8988T (cell line): ENCODE data around the gene SHISA4.

ENCODE experiments used
- DNase-seq: peaks from one replicate; pipeline ENCODE4 v3.0.0; 2011

Gene SHISA4

DNA sequence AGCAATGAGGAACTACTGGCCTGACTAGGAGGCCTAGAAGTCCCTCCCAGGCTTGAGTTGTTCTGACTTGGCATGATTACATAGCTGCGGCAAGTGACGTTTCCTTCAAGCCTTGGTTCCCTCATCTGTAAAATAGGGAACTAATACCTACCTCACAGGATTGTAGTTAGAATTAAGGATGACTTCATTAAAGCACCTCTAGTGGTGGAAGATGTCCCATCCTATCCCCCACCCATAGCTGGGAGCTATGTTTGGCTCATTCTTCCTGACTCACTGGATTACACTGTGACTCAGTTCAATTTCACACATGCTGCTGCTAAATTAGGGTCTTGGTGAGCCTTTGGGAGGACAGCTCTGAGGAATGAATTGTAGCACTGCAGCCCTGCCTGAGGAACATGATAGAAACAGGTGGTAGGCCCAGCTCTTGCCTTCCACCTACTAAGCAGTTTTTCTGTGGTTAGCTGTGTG lies 6.0 kb upstream of the SHISA4 start:
- no peak for DNase-seq

DNA sequence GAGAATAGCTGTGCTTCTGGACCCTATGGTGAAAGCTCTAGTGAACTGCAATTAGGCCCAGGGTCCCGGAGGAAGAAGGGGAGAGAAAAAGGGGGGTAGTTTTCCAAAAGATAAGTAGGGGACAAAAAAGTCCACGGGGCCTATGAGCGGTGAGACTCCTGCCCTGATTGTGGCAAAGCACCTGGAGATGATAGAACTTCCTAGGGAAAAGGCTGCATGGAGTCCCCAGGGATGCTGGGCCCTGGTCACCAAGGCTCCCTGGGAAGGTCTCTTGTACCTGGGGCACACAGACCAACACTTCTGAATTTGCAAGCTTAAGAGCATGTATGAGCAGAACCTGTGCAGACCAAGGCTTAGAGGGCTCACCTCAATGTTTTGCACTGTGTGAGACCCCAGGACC lies 5.4 kb upstream of the SHISA4 start:
- DNase-seq: no peak

DNA sequence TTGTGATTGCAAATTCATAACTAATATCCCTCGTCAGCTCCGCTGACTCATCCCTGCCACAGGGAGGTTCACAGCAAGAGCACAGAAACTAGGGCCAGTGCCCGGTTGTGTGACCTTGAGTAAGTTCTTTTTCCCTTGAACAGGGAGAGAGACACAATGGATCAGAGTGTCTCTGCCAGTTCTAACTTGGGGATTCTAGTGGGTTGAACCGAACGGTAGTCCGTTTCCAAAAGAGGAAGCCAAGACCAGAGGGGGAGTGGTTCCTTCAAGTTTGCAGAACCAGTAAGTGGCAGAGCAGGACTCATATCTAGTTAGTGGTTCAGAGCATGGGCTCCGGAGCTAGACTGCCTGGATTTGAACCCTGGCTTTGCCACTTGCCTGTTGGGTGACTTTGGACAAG lies 4.9 kb upstream of the SHISA4 start:
- no peak for DNase-seq

DNA sequence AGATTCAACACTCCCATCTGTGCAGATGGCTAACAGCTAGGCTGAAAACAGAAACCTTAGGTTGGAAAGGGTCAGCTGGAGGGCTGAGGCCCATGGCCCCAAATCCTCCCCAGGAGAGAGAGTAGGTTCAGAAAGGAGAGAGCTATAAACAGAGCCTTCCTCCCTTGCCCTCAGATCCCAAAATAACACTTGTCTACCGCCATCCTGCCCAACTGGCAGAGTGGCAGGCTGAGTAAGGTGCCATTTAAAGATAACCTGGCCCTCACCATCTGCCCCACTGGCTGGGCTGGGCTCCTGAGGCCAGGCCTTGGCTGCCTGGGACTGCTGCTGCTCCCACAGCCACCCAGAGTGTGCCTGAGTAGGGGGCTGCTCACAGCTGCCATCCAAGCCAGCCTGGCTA lies 4.3 kb upstream of the SHISA4 start:
- no peak for DNase-seq

DNA sequence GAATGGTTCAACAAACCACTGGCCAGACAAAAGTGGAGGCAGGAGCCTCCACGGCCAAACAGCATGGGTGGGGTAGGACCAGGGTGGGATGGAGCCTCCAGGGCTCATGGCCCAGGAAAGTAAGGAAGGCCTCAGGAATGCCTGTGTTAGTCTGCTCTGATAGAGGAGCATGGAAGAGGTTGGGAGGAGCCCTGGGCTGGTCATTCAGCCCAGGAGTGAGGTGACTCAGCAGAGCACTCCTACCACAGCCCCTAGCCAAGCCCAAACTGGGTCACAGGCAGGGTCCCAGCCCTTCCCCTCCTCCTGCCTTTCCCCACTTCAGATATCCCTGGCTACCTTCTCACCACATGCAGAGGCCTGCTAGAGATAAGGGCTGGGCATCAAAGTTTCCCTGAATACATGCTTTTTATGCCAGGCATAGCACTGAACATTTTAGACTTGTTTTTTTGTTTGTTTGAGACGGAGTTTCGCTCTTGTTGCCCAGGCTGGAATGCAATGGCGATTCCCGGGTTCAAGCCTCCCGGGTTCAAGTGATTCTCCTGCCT lies 3.1 kb upstream of the SHISA4 start:
- no peak for DNase-seq

DNA sequence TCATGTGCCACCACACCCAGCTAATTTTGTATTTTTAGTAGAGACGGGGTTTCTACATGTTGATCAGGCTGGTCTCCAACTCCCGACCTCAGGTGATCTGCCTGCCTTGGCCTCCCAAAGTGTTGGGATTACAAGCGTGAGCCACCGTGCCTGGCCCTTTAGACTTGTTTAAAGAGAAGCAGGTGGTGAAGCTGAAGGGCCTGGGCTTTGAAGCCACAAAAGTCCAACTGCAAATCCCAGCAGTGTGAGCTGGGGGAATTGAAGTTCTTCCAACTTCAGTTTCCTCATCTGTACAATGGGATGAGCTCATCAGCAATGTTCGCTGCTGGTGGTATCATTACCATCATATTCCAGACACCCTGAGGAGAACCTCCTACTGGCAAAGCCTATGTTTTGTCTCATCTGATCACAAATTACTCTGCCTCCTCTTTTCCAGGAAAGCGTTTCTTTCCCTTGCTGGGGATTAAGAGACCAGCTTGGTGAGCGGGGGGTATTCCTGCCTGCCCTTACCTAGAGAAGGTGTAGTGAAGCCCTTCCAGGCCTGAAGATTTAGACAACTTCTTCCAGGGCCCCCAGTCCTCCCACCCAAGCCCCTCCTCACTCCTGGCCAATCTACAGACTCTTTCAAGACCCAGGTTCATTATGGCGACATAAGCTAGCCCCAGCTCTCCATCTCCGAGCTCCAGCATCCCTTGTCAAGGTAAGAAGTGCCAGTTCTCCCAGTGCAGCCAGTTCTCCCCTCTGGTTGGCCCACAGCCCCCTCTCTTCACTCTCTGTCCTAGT lies 2.4 kb upstream of the SHISA4 start:
- DNase-seq: no peak

DNA sequence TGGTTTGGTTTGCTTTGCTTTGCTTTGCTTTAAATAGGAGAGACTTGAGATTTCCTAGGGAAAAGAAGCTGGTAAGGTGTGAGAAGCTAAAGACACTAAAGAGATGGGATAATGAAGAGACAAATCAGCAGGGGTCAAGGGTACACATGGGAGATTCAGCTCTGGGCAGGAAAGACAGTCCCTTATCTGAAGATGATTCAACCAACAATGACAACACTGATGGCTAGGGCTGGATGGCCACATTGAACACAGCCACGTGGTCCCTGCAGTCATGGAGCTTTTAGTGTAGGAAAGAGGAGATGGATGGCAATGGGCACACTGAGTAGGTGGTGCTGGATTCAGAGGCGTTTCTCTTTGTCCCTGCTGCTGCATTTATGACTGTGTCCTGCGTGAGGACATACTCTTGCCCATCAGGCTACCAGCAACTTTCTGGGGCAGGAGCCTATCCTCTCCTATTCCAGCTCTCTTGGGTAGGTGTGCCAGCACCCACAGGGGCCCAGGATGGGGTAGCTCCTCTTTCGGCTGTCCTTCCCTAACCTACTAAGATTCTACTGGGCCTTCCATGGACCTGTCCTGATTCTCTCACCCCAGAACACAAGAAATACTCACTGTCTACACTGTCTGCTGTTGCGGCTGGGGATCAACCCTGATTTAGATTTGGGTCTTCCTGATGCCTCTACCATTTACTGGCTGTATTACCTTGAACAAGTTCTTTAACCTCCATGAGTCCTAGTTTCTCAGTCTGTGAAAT lies 1.4 kb upstream of the SHISA4 start:
- no peak for DNase-seq

DNA sequence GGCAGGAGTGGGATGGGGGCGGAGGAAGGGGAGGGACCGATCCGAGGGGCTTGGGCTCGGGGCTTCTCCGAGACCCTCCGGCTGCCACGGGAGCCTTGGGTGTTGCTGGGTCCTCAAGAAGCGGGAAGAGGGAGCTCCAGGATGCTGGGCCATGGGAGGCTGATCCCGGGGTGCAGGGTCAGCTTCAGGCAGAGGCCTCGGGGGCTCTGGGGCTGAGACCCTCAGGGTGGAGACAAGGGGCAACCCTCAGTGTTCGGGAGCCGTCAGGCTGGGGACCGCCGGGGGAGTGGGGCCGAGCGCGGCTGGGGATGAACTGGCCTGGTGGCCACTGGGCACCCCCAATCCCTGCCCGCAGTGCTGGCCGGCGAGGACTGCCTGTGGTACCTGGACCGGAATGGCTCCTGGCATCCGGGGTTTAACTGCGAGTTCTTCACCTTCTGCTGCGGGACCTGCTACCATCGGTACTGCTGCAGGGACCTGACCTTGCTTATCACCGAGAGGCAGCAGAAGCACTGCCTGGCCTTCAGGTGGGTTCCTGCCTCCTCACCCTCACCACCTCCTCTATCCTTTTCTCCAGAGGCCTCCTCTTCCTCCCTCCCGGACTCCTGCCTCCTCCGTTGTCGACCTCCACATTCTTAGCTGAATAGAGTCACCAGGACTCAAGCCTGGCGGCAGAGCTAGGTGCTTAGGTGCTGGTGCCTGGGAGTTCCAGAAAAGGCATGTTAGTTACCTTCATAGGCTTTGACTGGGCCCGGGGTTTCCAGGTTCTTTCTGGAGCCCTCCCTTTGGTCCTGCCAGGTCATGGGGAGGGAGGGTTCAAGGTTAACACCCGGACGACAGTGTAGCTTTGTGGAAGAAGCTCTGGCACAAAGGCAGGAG lies 631 bp downstream of the SHISA4 start:
- DNase-seq: no peak

DNA sequence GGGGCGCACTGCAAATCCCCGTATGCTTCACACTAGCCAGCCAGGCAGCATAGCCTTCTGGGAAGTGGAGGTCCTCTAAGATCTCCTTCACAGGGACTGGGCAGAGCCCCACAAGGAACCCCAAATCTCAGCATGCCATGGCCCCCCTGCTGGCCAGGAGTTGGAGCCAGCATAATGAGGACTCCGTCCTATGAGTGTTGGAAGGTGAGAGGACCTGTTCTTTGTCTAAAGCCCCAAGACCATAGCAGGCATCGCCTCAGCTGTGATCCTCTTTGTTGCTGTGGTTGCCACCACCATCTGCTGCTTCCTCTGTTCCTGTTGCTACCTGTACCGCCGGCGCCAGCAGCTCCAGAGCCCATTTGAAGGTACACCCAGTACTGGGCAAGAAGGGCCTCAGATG lies 1.5 kb downstream of the SHISA4 start:
- DNase-seq: no peak

DNA sequence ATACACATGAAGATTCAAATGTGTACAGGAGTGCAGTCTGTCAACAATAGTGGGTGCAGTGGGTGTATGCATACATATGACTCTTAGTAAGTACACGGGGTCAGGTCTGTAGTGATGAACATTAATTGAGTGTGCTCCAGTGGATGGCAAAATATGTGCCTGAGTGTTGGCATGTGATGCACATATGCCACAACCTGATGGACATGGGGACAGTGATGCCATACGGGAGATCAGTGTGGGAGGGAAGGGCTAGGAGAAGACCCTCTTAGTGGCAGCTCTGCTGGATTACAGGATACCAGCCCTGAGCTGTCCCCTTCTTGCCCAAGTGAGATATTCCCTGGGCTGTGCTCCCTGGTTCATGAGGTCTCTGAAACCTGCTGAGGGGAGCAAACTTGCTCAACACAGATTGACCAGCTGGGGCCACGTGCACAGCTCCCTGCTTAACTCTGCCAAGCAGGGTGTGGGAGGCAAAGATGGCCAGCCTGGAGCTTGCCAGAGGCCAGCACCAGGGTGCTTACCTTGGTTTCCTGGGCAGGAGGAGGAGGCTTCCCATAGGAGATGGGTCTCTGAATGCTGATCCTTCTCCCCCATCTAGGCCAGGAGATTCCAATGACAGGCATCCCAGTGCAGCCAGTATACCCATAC lies 2.2 kb downstream of the SHISA4 start:
- no peak for DNase-seq

DNA sequence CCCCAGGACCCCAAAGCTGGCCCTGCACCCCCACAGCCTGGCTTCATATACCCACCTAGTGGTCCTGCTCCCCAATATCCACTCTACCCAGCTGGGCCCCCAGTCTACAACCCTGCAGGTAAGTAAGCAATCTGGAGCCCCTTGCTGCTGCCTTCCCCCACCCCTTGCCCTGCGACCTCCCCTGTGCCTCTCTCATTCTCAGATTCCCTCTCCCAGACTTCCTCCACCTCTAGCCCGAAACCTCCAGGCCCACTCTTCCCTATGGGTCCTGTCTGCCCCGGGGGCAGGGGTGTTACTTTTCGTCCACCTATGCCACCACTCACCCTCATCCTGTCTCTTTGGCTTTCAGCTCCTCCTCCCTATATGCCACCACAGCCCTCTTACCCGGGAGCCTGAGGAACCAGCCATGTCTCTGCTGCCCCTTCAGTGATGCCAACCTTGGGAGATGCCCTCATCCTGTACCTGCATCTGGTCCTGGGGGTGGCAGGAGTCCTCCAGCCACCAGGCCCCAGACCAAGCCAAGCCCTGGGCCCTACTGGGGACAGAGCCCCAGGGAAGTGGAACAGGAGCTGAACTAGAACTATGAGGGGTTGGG lies 2.9 kb downstream of the SHISA4 start:
- no peak for DNase-seq

DNA sequence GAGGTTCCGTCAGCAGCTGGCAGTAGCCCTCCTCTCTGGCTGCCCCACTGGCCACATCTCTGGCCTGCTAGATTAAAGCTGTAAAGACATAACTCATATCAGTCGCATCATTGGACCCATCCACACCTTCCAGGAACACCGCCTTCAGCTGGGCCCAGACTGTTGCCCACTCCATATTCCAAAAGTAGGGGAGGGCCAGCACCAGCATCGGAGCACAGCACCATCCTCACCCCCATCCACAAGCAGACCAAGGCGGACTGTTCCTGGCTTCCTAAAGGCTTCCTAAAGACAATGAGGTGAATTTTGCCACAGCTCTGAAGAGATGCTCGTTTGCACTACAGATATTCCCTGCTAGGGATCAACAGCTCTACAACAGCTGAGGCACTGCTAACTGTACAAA lies 3.5 kb downstream of the SHISA4 start:
- DNase-seq: no peak

DNA sequence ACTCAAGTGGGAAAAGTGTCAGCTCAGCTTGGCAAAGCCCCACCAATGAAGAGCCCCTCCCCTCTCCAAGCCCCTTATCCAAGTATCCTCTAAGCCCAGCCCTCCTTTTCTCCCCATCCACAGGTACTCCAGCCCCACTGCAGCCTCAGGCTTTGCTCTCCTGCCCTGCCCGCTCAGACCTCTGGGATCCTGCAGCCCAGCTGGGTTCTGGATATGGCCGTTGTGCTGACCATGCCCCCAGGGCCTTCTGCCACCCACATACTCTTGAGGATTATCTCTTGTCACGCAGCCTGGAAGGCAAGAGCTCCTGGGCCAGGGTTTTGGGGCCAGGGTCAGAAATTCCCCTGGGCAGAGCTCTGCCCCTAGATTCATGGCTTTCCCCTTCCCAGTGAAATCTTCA lies 4.7 kb downstream of the SHISA4 start:
- DNase-seq: no peak

DNA sequence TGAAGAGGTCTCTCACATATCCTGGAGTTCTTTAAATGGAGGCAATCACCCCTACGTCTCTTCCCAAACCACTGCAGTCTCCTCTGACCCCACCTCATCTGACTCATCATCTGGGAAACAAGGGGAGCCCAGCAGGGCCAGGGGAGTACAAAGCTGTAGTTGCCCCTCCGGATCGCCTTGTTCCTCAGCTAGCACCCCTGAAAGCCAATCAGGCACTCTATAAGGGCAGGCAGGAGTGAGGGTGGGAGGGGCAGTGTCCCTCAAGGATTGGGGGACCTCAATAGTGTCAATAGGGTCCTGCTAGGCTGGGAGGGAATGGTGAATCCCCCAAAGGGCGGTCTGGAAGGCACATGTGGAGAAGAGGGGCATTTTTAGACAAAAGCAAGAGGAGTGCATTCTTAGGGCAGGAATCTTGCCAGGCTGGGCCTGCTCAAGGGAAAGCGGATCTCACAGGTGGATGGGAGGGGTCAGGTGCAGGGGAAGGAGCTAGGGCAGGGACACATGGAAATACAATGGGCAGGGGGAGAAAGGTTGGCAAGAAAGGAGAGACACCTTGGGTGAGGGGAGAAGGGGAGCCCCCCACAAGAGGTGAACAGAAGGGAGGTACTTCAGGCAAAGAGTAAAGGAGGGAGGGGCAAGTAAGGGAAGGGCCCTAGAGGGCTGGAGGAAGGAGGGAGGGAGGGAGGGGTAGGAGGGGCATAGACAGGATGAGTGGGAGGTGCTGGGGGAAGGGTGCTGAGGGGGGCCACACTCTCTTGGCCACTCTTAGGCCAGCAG lies 5.8 kb downstream of the SHISA4 start:
- DNase-seq: no peak

DNA sequence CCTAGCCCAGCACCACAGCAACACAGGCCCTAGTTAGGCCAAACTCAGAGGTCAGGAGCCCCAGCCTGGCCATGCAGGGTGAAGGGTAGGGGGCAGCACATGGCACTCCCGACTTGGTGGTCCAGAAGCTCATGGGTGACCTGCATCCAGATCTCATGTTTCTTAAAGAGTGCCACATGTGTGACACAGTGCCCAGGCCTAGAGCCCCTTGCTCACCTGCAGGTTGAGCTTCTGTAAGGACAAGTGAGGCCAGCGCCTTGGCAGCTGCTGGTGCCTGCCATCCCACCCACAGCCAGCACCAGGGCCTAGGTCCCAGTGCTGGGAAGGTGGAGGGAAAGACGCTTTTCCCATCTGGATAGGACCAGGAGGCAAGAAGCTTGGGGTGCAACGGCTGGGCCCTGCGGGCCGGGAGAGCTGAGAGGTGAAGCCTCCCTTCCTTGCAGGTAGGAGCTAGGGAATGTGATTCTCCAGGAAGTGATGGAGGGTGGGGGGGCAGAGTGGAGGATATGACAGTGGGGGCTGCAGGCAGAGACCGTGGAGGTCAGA lies 6.5 kb downstream of the SHISA4 start:
- no peak for DNase-seq

DNA sequence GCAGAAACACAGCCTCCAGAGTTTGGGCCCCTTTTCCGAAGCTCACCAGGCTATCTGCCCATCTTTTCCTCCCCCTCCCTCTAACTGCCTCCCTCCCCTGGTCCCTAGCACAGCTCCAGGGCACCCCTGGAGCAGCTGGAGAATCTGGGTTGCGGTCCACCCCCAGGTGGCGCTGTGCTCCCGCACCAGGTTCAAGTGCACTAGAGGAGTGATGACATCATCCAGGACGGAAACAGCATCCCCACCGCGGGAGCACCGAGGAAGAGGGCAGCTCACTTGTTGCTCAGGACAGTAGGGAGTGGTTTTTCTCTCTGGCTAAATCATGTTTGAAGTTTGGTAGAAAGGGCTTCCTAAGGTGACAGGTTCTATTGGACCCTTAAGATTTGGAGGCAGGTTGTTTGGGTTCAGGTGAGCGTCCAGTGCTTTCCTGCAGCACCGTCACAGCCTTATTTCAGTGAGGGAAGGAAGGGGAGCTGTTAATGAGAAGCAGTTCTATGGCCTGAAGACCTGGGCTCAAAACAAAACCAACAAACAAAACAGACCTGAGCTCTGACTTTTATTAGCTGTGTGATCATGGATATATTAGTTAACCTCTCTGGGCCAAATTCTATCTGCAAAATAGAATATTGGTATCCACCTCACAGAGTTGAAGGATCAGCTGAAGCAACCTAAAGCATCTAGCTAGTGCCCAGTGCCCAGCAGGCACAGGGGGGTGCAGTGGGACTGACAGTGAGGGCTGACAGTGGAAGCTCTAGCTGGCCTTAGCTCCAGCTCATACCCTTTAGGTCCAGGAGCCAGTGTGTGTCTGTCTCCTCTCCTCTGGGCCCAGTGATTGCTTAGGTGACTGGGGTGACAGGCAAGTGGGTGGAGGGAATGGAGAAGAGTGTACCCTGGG lies 7.5 kb downstream of the SHISA4 start:
- peak; percentile 88 for DNase-seq

DNA sequence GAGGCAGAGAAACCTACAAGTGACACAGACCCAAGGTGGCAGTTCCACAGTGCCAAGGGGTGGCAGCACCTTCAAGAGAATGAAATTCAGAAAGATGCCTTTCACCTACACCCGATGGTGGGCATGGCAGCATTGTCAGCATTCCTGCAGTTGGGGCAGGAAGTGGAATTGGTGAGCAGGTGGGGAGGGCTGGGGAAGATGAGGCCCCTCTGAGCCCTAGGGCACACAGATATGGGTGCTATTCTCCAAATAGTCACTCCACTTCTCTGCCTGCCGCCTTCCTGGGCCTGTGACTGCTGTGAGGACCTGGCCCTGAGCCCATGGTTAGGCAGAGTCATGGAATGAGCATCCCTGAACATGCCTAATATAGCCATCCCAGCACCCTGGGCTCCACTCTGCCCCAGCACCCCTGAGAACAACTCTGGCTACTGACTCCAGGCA lies 8.3 kb downstream of the SHISA4 start:
- no peak for DNase-seq

DNA sequence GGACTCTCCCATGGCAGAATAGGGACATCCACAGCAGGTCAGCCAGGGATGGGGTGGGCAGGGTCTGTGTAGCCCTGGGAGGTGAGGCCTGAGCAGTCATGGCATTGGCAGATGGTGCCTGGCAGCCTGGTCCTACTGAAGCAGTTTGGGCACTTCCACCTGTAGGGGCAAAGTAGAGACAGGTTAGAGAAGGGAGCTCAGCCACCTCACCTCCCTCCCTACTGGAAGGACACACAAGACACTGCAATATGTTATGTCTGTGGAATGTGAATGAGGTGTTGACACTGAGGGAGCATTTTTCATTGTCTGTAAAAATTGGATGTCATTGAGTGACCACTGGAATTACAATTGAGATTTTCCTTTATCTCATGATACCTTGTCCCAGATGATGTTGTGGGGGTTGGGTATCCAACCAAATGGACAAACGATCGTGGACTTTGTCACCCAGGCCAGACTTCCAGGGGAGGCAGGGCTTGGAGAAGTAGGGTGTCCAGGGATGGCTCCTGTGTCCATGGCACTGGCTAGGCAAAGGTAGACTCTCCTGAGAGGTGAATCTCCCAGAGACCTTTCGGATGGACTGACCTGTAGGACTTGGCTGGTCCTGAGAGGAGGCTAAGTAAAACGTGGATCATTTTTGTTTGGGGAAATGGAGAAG lies 9.7 kb downstream of the SHISA4 start:
- DNase-seq: no peak

DNA sequence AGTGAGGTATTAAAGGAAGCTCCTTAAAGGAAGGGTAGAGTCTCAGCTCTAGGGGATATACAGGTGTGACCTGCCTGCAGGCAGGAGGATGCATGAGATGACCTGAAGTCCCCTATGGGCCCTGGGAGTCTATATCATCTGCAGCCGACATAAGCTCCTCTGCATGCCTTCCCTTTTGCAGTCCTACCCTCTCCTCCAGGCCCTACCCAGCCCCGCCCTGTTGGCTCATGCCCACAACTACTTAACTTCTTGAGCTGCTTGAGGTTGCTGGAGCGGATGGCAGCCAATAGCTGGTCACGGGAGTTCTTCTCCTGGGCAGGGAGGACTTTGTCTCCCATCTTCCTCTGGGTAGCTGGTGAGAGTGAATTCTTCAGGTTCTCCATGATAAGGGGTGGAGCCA lies 10.3 kb downstream of the SHISA4 start:
- no peak for DNase-seq
